GM23248 (cell line): Measurements from ENCODE around the gene CTIF. TPM values are rescaled to one million over a fixed set of nuclear protein-coding genes. Genes with fewer than 3 reads are reported as not detected.

Source experiments
- DNase-seq: peaks from one replicate; pipeline ENCODE4 v3.0.0-alpha.2; 2015
- H2AFZ ChIP-seq: fragments of 200-600 bp; sonication (generic); 2 replicates; pipeline ENCODE4 v1.6.1; 2016; ENCODE audit warnings: antibody characterized with exemption
- H3F3A ChIP-seq: fragments of 200-600 bp; sonication (generic); 2 replicates; pipeline ENCODE4 v1.6.1; 2016; ENCODE audit warnings: mild to moderate bottlenecking, antibody characterized with exemption, mixed run types; ENCODE audit not compliant: insufficient read depth
- H3K27ac ChIP-seq: fragments of 200-600 bp; sonication (generic); 2 replicates; pipeline ENCODE4 v1.5.1; 2016; ENCODE audit warnings: mild to moderate bottlenecking
- H3K27me3 ChIP-seq: fragments of 200-600 bp; sonication (generic); replicated peaks from 2 replicates; pipeline ENCODE4 v1.6.1; 2016; ENCODE audit warnings: mild to moderate bottlenecking; ENCODE audit not compliant: insufficient read depth
- H3K36me3 ChIP-seq: fragments of 200-600 bp; sonication (generic); 2 replicates; pipeline ENCODE4 v1.6.1; 2016; ENCODE audit warnings: low read depth, mild to moderate bottlenecking
- H3K4me1 ChIP-seq: fragments of 200-600 bp; sonication (generic); 2 replicates; pipeline ENCODE4 v1.6.1; 2016; ENCODE audit warnings: mild to moderate bottlenecking; ENCODE audit not compliant: insufficient read depth
- H3K4me2 ChIP-seq: fragments of 200-600 bp; sonication (generic); one replicate; pipeline ENCODE4 v1.6.1; 2016; ENCODE audit warnings: mild to moderate bottlenecking; ENCODE audit not compliant: unreplicated experiment
- H3K4me3 ChIP-seq: fragments of 200-600 bp; sonication (generic); 2 replicates; pipeline ENCODE4 v1.5.1; 2016; ENCODE audit warnings: mild to moderate bottlenecking
- H3K79me2 ChIP-seq: fragments of 200-600 bp; sonication (generic); 2 replicates; pipeline ENCODE4 v1.6.1; 2016; ENCODE audit warnings: mild to moderate bottlenecking; ENCODE audit not compliant: insufficient read depth
- H3K9ac ChIP-seq: fragments of 200-600 bp; sonication (generic); 2 replicates; pipeline ENCODE4 v1.6.1; 2016; ENCODE audit warnings: mild to moderate bottlenecking
- H3K9me2 ChIP-seq: fragments of 200-600 bp; sonication (generic); 2 replicates; pipeline ENCODE4 v1.6.1; 2016; ENCODE audit warnings: mixed run types, mild to moderate bottlenecking, moderate library complexity; ENCODE audit not compliant: insufficient read depth
- H3K9me3 ChIP-seq: fragments of 200-600 bp; sonication (generic); one replicate; pipeline ENCODE4 v1.6.1; 2017; ENCODE audit warnings: low read depth
- H4K20me1 ChIP-seq: fragments of 200-600 bp; sonication (generic); 2 replicates; pipeline ENCODE4 v1.6.0; 2016; ENCODE audit not compliant: insufficient read depth
- EZH2 ChIP-seq: fragments of 200-600 bp; sonication (generic); IDR thresholded peaks from 2 replicates; pipeline ENCODE4 v1.6.1; 2018; ENCODE audit warnings: antibody characterized with exemption, mild to moderate bottlenecking; ENCODE audit not compliant: insufficient read depth, poor library complexity, severe bottlenecking
- EZH2phosphoT487 ChIP-seq: fragments of 200-600 bp; sonication (generic); IDR thresholded peaks from 2 replicates; pipeline ENCODE4 v1.6.1; 2018; ENCODE audit warnings: antibody characterized with exemption, moderate library complexity, mild to moderate bottlenecking, low read depth; ENCODE audit not compliant: insufficient read depth
- WGBS, 2 experiments: methylation state at CpG; one replicate each; pipeline ENCODE4 v1.1.6; 2015 to 2017; ENCODE audit warnings: low lambda C conversion rate in 2 of 2, low coverage in 1 of 2; ENCODE audit errors: missing lambda C conversion rate in 2 of 2; 5-methylcytosine and 5-hydroxymethylcytosine counted together
- in situ Hi-C: fragments of 300-500 bp; cut with MboI; formaldehyde crosslinking; loops from 2 replicates; pipeline ENCODE4 v1.15.0; 2020
- polyA plus RNA-seq: library from polyadenylated mRNA; unstranded; fragments of >200 nt; fragmentation: Nextera tagmentation; extraction: Ambion mirVana; gene quantifications from 2 replicates; pipeline ENCODE4 v1.2.1, GENCODE V29; 2016
- total RNA-seq: library from RNA; depleted of rRNA; stranded (reverse); fragments of >200 nt; shearing (Covaris generic); gene quantifications from 2 replicates; pipeline ENCODE4 v1.2.3, GENCODE V29; 2014

Gene CTIF
- total and polyA plus RNA-seq, 2 experiments from 2014 or later = 21.5 to 46.8 TPM

DNA sequence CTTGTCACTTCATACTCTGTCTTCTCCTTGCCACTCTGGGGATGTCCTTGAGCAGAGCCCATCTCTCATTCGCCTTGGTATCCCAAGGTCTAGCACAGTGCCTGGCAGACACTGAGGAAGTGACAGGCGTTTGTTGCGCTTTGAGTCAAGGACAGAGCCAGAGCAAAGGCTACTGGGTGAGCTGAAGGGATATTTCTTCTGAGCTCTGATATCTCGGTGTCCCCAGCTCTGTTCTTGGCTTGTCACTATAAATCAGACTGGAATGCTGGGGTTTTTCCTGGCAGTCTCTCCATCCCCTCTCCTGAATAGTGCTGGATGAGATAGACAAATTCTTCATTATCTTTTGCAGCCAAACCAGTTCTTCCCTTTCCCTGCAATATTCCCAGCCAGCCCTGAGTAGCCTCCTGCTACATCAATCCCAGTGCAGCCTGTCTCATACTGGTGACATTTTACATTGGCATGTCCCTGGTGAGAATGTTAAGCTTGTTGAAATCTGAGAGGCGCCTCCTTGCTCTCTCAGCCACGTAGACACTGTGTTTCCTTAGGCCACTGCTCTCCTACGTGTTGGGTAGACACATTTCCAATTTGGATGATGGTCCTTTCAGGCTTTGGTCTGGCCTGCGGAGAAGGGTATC lies 61.7 kb downstream of the CTIF start:
- Histone ChIP-seq H4K20me1 (peaks cover 37% of the 10 kb centered on the region), H3K4me2 (no peak overlapping the region), H3K4me1 (peaks cover 12% of the 10 kb centered on the region), H3K27ac (no peak overlapping the region), H3K9me2 (no peaks in the 10 kb centered on the region), H3K9me3 (no peaks in the 10 kb centered on the region), H3K27me3 (no peaks in the 10 kb centered on the region), H2AFZ (no peak overlapping the region), H3F3A (0 out of 2 replicates have a peak, but pooled peaks cover 4% of the 10 kb centered on the region), H3K36me3 (no peaks in the 10 kb centered on the region; the same call in 1 of the 2 replicates), H3K4me3 (no peak overlapping the region), H3K79me2 (peaks cover 97% of the 10 kb centered on the region), H3K9ac (no peak overlapping the region)
- WGBS, 2 experiments = 68 to 79% methylated on average over 8 of the region's 8 CpGs
- TF ChIP-seq EZH2 (no peak), EZH2phosphoT487 (no peak)
- in situ Hi-C loops = no loop called here
- peak; percentile 43 for DNase-seq

DNA sequence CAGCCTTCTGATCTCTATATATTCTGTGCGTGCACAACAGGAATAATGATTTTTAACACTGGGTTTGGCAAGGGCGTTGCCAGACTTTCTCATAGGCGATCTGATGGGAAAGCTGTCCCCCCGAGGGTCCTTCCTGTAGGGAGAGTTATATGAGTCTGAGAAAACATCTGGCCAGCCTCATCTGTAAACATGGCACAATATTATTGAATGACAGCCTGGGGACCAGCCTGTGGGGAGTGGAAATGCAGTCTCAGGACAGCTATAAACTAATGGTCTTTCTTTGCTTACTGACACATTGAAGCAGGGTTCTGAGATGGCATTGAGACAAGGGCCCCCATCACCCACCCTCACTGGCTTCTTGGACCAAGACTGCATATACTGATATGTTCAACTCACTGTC lies 62.5 kb downstream of the CTIF start:
- H3K9ac ChIP-seq = no peak overlapping the region
- no peak overlapping the region for H3K4me2 ChIP-seq
- no peaks in the 10 kb centered on the region for H3K27me3 ChIP-seq
- no peak overlapping the region for H3K4me3 ChIP-seq
- 0 out of 2 replicates have a peak, but pooled peaks cover 4% of the 10 kb centered on the region for H3F3A ChIP-seq
- in situ Hi-C loops = no loop called here
- peaks cover 97% of the 10 kb centered on the region for H3K79me2 ChIP-seq
- DNase-seq = no peak
- WGBS, 2 experiments = 76 to 88% methylated on average over 4 of the region's 4 CpGs
- peaks cover 36% of the 10 kb centered on the region for H4K20me1 ChIP-seq
- no peak overlapping the region for H3K27ac ChIP-seq
- TF ChIP-seq EZH2 (no peak), EZH2phosphoT487 (no peak)
- H3K9me2 ChIP-seq = no peaks in the 10 kb centered on the region
- H3K36me3 ChIP-seq = no peaks in the 10 kb centered on the region; the same call in 1 of the 2 replicates
- no peak overlapping the region for H2AFZ ChIP-seq
- peaks cover 12% of the 10 kb centered on the region for H3K4me1 ChIP-seq
- no peaks in the 10 kb centered on the region for H3K9me3 ChIP-seq

DNA sequence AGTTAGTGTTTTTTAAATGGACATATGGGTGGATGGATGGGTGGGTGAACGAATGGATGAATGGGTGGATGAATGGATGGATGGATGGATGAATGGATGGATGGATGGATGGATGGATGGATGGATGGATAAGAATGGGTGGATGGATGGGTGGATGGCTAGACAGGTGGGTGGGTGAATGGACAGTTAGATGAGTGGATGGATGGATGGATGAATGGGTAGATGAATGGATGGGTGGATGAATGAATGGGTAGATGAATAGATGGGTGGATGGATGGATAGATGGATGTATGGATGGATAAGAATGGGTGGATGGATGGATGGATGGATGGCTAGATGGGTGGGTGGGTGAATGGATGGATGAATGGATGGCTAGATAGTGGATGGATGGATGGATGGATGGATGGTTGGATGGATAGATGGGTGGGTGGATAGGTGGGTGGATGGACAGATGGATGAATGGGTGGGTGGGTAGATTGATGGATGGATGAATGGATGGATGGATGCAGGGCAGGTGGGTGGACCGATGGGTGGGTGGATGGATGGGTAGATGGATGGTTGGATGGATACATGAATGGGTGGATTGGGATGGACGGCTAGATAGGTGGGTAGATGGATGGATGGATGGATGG lies 64.0 kb downstream of the CTIF start:
- WGBS, 2 experiments = 74 to 89% methylated on average over 3 of the region's 3 CpGs
- peaks cover 46% of the 10 kb centered on the region; the same call in 1 of the 2 replicates for H4K20me1 ChIP-seq
- no peak overlapping the region for H3K27ac ChIP-seq
- peaks cover 97% of the 10 kb centered on the region for H3K79me2 ChIP-seq
- no peaks in the 10 kb centered on the region for H3K27me3 ChIP-seq
- H3K36me3 ChIP-seq = no peaks in the 10 kb centered on the region; the same call in 1 of the 2 replicates
- no peak overlapping the region for H3K4me2 ChIP-seq
- no peak overlapping the region for H3K4me3 ChIP-seq
- no peak overlapping the region for H3K9ac ChIP-seq
- H3F3A ChIP-seq = 0 out of 2 replicates have a peak, but pooled peaks cover 10% of the 10 kb centered on the region
- TF ChIP-seq EZH2phosphoT487 = no peak
- TF ChIP-seq EZH2 = no peak
- H2AFZ ChIP-seq = no peak overlapping the region
- in situ Hi-C loops = no loop called here
- DNase-seq = no peak
- H3K9me2 ChIP-seq = no peaks in the 10 kb centered on the region
- peaks cover 26% of the 10 kb centered on the region for H3K4me1 ChIP-seq
- no peaks in the 10 kb centered on the region for H3K9me3 ChIP-seq

- in situ Hi-C loops = no loop called here
- H2AFZ ChIP-seq = no peak overlapping the region
- TF ChIP-seq EZH2 (no peak), EZH2phosphoT487 (no peak)
- no peaks in the 10 kb centered on the region for H3K27me3 ChIP-seq
- no peaks in the 10 kb centered on the region for H3K9me3 ChIP-seq
- peaks cover 32% of the 10 kb centered on the region for H3K4me1 ChIP-seq
- no peak overlapping the region for H3K9ac ChIP-seq
- H3F3A ChIP-seq = 0 out of 2 replicates have a peak, but pooled peaks cover 11% of the 10 kb centered on the region
- H3K4me3 ChIP-seq = no peak overlapping the region
- no peak for DNase-seq
- no peak overlapping the region for H3K4me2 ChIP-seq
- H3K9me2 ChIP-seq = no peaks in the 10 kb centered on the region
- no peaks in the 10 kb centered on the region; the same call in 1 of the 2 replicates for H3K36me3 ChIP-seq
- no peak overlapping the region for H3K27ac ChIP-seq
- peaks cover 41% of the 10 kb centered on the region; the same call in 1 of the 2 replicates for H4K20me1 ChIP-seq
- H3K79me2 ChIP-seq = peaks cover 97% of the 10 kb centered on the region
- 85 to 88% methylated on average over 3 of the region's 3 CpGs for WGBS, 2 experiments
Measured at GRCh38 chr18:48605408-48605845, 66.6 kb downstream of the CTIF start.
